PC-3 (cell line): ENCODE results near the gene ADAMTS1.

Experiments
- EZH2phosphoT487 ChIP-seq: fragments of 300-600 bp; sonication (generic); IDR thresholded peaks from 2 replicates; pipeline ENCODE4 v1.6.1; 2018; ENCODE audit warnings: mild to moderate bottlenecking, antibody characterized with exemption, low read length, borderline replicate concordance
- TF ChIP-seq, protein P1 (sequence below): fragments of 300-600 bp; sonication (generic); conservative IDR thresholded peaks from 2 replicates; pipeline ENCODE4 v1.5.1; 2017; ENCODE audit warnings: antibody characterized with exemption, low read depth, mild to moderate bottlenecking, low read length

DNA sequence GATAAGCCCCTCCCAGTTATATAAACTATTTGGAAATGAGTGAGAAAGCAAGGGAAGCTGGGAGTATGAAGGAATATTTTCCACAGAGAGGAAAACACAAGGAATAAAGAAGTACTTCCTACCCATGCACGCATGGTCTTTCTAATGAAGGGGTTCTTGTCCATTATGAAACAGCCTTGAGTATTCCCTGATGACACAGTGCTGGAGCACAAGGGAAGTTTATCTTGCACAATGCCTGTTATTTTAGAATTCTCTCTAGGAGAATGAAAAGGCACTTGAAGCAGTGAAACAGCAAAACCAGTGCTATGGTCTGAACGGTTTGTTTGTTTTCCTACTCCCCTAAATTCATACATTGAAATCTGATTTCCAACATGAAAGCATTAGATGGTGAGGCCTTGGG, 38.6 kb upstream of the ADAMTS1 start:
- TF ChIP-seq, protein P1, sequence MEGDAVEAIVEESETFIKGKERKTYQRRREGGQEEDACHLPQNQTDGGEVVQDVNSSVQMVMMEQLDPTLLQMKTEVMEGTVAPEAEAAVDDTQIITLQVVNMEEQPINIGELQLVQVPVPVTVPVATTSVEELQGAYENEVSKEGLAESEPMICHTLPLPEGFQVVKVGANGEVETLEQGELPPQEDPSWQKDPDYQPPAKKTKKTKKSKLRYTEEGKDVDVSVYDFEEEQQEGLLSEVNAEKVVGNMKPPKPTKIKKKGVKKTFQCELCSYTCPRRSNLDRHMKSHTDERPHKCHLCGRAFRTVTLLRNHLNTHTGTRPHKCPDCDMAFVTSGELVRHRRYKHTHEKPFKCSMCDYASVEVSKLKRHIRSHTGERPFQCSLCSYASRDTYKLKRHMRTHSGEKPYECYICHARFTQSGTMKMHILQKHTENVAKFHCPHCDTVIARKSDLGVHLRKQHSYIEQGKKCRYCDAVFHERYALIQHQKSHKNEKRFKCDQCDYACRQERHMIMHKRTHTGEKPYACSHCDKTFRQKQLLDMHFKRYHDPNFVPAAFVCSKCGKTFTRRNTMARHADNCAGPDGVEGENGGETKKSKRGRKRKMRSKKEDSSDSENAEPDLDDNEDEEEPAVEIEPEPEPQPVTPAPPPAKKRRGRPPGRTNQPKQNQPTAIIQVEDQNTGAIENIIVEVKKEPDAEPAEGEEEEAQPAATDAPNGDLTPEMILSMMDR: no peak
- no peak for TF ChIP-seq EZH2phosphoT487
